ENCODE data around the gene ORMDL3.

ORMDL3 gene

GRCh38 chr17:39923836-39924690 is 3.3 kb downstream of the ORMDL3 start:
- TF ChIP-seq CTCF (IDR thresholded peaks at IDR 0.05), result no peak
- Histone ChIP-seq H3K4me3 (ENCODE audit: low read depth, low read length) (no peak overlapping the region), H3K27me3 (ENCODE audit: control insufficient read depth, insufficient read depth, low read length) (no peaks in the 10 kb centered on the region), H3K9ac (no peak overlapping the region), H3K27ac (no peak overlapping the region), H3K4me1 (peaks cover 17% of the 10 kb centered on the region), H2AFZ (no peak overlapping the region), H3K79me2 (peaks cover 17% of the 10 kb centered on the region), H3K9me3 (ENCODE audit: control insufficient read depth, low read length) (no peaks in the 10 kb centered on the region), H3K4me2 (ENCODE audit: low read length) (no peak overlapping the region), H3K36me3 (ENCODE audit: control insufficient read depth, insufficient read depth, low read length) (no peaks in the 10 kb centered on the region)

DNA sequence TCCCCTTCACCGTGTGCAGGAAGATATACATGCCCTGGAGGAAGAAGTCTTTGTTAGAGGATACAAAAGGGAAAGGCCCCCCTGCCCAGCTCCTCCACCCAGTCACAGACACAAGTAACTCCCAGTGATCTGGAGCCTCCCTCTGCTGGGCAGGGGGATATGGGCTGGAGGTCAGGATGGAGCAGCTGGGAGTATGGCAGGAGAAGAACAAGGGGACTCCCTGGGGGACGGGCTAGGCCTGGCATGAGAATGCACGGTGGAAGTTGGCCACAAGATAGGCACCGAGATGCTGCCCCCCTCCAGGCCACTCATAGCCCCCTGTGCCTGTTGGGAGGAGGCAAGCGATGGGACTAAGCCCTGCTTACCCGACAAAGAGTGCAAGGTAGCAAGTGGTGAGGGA is 4.2 kb downstream of the ORMDL3 start:
- Histone ChIP-seq H3K27me3 (ENCODE audit: control insufficient read depth, insufficient read depth, low read length) (no peaks in the 10 kb centered on the region), H3K4me2 (ENCODE audit: low read length) (no peak overlapping the region), H2AFZ (no peak overlapping the region), H3K36me3 (ENCODE audit: control insufficient read depth, insufficient read depth, low read length) (no peaks in the 10 kb centered on the region), H3K9me3 (ENCODE audit: control insufficient read depth, low read length) (no peaks in the 10 kb centered on the region), H3K4me3 (ENCODE audit: low read depth, low read length) (no peak overlapping the region), H3K4me1 (peaks cover 9% of the 10 kb centered on the region), H3K27ac (no peak overlapping the region), H3K79me2 (peaks cover 12% of the 10 kb centered on the region), H3K9ac (no peak overlapping the region)
- no peak for TF ChIP-seq CTCF (IDR thresholded peaks at IDR 0.05)

GRCh38 chr17:39922006-39922405 is 5.4 kb downstream of the ORMDL3 start:
- Histone ChIP-seq H3K4me3 (ENCODE audit: low read depth, low read length) (no peak overlapping the region), H3K27ac (no peak overlapping the region), H3K79me2 (peaks cover 12% of the 10 kb centered on the region), H3K36me3 (ENCODE audit: control insufficient read depth, insufficient read depth, low read length) (no peaks in the 10 kb centered on the region), H3K27me3 (ENCODE audit: control insufficient read depth, insufficient read depth, low read length) (no peaks in the 10 kb centered on the region), H3K9ac (no peak overlapping the region), H2AFZ (no peak overlapping the region), H3K4me1 (peaks cover 7% of the 10 kb centered on the region), H3K9me3 (ENCODE audit: control insufficient read depth, low read length) (no peaks in the 10 kb centered on the region), H3K4me2 (ENCODE audit: low read length) (no peak overlapping the region)
- TF ChIP-seq CTCF (IDR thresholded peaks at IDR 0.05), result no peak

- H3K27me3 ChIP-seq (ENCODE audit: control insufficient read depth, insufficient read depth, low read length), result no peaks in the 10 kb centered on the region
- peaks cover 9% of the 10 kb centered on the region for H3K79me2 ChIP-seq
- no peak overlapping the region for H2AFZ ChIP-seq
- peaks cover 7% of the 10 kb centered on the region for H3K4me1 ChIP-seq
- no peaks in the 10 kb centered on the region for H3K36me3 ChIP-seq (ENCODE audit: control insufficient read depth, insufficient read depth, low read length)
- TF ChIP-seq CTCF (IDR thresholded peaks at IDR 0.05), result no peak
- H3K4me3 ChIP-seq (ENCODE audit: low read depth, low read length), result no peak overlapping the region
- H3K9me3 ChIP-seq (ENCODE audit: control insufficient read depth, low read length), result no peaks in the 10 kb centered on the region
- no peak overlapping the region for H3K9ac ChIP-seq
- no peak overlapping the region for H3K4me2 ChIP-seq (ENCODE audit: low read length)
- no peak overlapping the region for H3K27ac ChIP-seq
These were observed 6.1 kb downstream of the ORMDL3 start for GRCh38 chr17:39921323-39921722.
